HepG2 (cell line): Measurements from ENCODE around the gene ZNF195. TPM values are rescaled to one million over a fixed set of nuclear protein-coding genes. Genes with fewer than 3 reads are reported as not detected.

Experiments used
- CREB1 ChIP-seq, 2 experiments: fragments of 450-650 bp in 1 of 2; IDR thresholded peaks; 2 replicates each; pipeline ENCODE4 v1.6.1; 2016 to 2017; ENCODE audit warnings: control low read depth in 1 of 2, mild to moderate bottlenecking in 1 of 2, missing compliant biosample characterization in 1 of 2, missing genetic modification characterization in 1 of 2
- HOXA5 ChIP-seq: sonication (generic); formaldehyde crosslinking; IDR thresholded peaks from 2 replicates; pipeline ENCODE4 v1.4.0; 2020; ENCODE audit warnings: missing genetic modification reagents
- MLX ChIP-seq: IDR thresholded peaks from 2 replicates; pipeline ENCODE4 v1.6.1; 2016
- NFIB ChIP-seq: sonication (generic); formaldehyde crosslinking; IDR thresholded peaks from 2 replicates; pipeline ENCODE4 v1.9.0; 2021; ENCODE audit warnings: missing genetic modification reagents, mild to moderate bottlenecking, borderline replicate concordance
- NR2C2 ChIP-seq: sonication (generic); formaldehyde crosslinking; IDR thresholded peaks from 2 replicates; pipeline ENCODE4 v1.4.0; 2020; ENCODE audit warnings: missing genetic modification reagents, mild to moderate bottlenecking, moderate library complexity, borderline replicate concordance
- POGK ChIP-seq: sonication (generic); formaldehyde crosslinking; conservative IDR thresholded peaks from 2 replicates; pipeline ENCODE4 v1.8.0; 2022; ENCODE audit warnings: mild to moderate bottlenecking, moderate library complexity, missing genetic modification reagents
- SMAD9 ChIP-seq: sonication (generic); formaldehyde crosslinking; IDR thresholded peaks from 2 replicates; pipeline ENCODE4 v1.5.1; 2020; ENCODE audit warnings: mild to moderate bottlenecking, missing genetic modification reagents
- ZFP36L1 ChIP-seq: sonication (generic); formaldehyde crosslinking; IDR thresholded peaks from 2 replicates; pipeline ENCODE4 v1.8.0; 2022; ENCODE audit warnings: mild to moderate bottlenecking, missing genetic modification reagents, moderate library complexity
- ZNF124 ChIP-seq: sonication (generic); formaldehyde crosslinking; IDR thresholded peaks from 2 replicates; pipeline ENCODE4 v1.4.0; 2020; ENCODE audit warnings: missing genetic modification reagents
- ZNF280D ChIP-seq: sonication (generic); formaldehyde crosslinking; IDR thresholded peaks from 2 replicates; pipeline ENCODE4 v1.5.1; 2020; ENCODE audit warnings: mild to moderate bottlenecking, missing genetic modification reagents
- ZNF407 ChIP-seq: sonication (generic); formaldehyde crosslinking; IDR thresholded peaks from one replicate; pipeline ENCODE4 v1.5.1; 2020; ENCODE audit warnings: mild to moderate bottlenecking, missing genetic modification reagents; ENCODE audit errors: not compliant biosample characterization
- ZNF780A ChIP-seq: sonication (generic); formaldehyde crosslinking; IDR thresholded peaks from 2 replicates; pipeline ENCODE4 v1.8.0; 2022; ENCODE audit warnings: mild to moderate bottlenecking, missing genetic modification reagents, moderate library complexity
- polyA plus RNA-seq, 8 experiments: library from polyadenylated mRNA; depleted of rRNA in 3 of 8; stranded (reverse) in 7 of 8; unstranded in 1 of 8; fragments of >200 nt; fragmentation: Illumina TruSeq in 4 of 8; extraction: Trizol in 4 of 8; gene quantifications; 2 replicates each; pipeline versions ENCODE4 v1.2.1 to v1.2.3, GENCODE V29; 2011 to 2016; ENCODE audit warnings: low read depth in 4 of 8, missing spikeins in 1 of 8, mixed read lengths in 1 of 8; ENCODE audit not compliant: insufficient read depth in 1 of 8
- total RNA-seq, 5 experiments: library from RNA; depleted of rRNA; stranded (reverse); fragments of >200 nt; fragmentation: Illumina TruSeq; extraction: Trizol; gene quantifications; 2 replicates each; pipeline ENCODE4 v1.2.3, GENCODE V29; 2016; ENCODE audit warnings: low read depth in 1 of 5

ZNF195 gene
- total and polyA plus RNA-seq, 2 of the 13 experiments (the other 11 are each of a cell fraction or from before 2014, with no cell fraction given), result 17.3 to 31.4 TPM

- peak; percentile 65 for TF ChIP-seq ZNF407 (CRISPR knock-in tag)
- peak; percentile 54; the same call in 1 of the 2 replicates for TF ChIP-seq NR2C2 (CRISPR knock-in tag)
- no peak for TF ChIP-seq ZFP36L1 (CRISPR knock-in tag)
- no peak for TF ChIP-seq HOXA5 (CRISPR knock-in tag)
- no peak for TF ChIP-seq NFIB (CRISPR knock-in tag)
- no peak for TF ChIP-seq SMAD9
- TF ChIP-seq ZNF780A, result no peak
- TF ChIP-seq MLX, result no peak
- peak; percentile 18; the same call in 1 of the 2 replicates for TF ChIP-seq ZNF124
- no peak for TF ChIP-seq ZNF280D
- TF ChIP-seq CREB1 (IDR thresholded peaks at IDR 0.05), result peak; percentile 45
- peak; percentile 54; the same call in 1 of the 2 replicates for TF ChIP-seq CREB1 (CRISPR knock-in tag; IDR thresholded peaks at IDR 0.05)
- 0 out of 2 replicates have a peak, but pooled peaks have one; percentile 47 for TF ChIP-seq POGK (CRISPR knock-in tag)
Observed at GRCh38 chr11:3378426-3379423, at the start of gene ZNF195 (continued).
